ENCODE results near the gene TOR3A. TPM values are rescaled to one million over a fixed set of nuclear protein-coding genes. Genes with fewer than 3 reads are reported as not detected.

The TOR3A gene
- total RNA-seq, 1 donor from 2014 or later: 21.1 TPM

GRCh38 chr1:179058487-179059483, 23.1 kb upstream of the TOR3A start:
- peak overlapping the region; percentile 75 for H3K27ac Mint-ChIP-seq (ENCODE audit: unreplicated experiment)
- H3K9me3 Mint-ChIP-seq (ENCODE audit: unreplicated experiment): peaks cover 5% of the 10 kb centered on the region
- TF ChIP-seq CTCF (IDR thresholded peaks at IDR 0.05): no peak
- no peak for DNase-seq (ENCODE audit: extremely low spot score, unreplicated experiment)
- peaks cover 36% of the 10 kb centered on the region for H3K36me3 Mint-ChIP-seq (ENCODE audit: unreplicated experiment)
- no peaks in the 10 kb centered on the region for H3K27me3 Mint-ChIP-seq (ENCODE audit: unreplicated experiment)
- H3K4me1 Mint-ChIP-seq (ENCODE audit: unreplicated experiment): peaks cover 14% of the 10 kb centered on the region
- no peak overlapping the region for H3K4me3 Mint-ChIP-seq (ENCODE audit: unreplicated experiment)

GRCh38 chr1:179061360-179062282, 20.2 kb upstream of the TOR3A start:
- DNase-seq (ENCODE audit: extremely low spot score, unreplicated experiment): no peak
- H3K27me3 Mint-ChIP-seq (ENCODE audit: unreplicated experiment): no peaks in the 10 kb centered on the region
- H3K27ac Mint-ChIP-seq (ENCODE audit: unreplicated experiment): peak overlapping the region; percentile 23
- H3K9me3 Mint-ChIP-seq (ENCODE audit: unreplicated experiment): peaks cover 3% of the 10 kb centered on the region
- no peak for TF ChIP-seq CTCF (IDR thresholded peaks at IDR 0.05)
- no peak overlapping the region for H3K4me3 Mint-ChIP-seq (ENCODE audit: unreplicated experiment)
- peaks cover 14% of the 10 kb centered on the region for H3K4me1 Mint-ChIP-seq (ENCODE audit: unreplicated experiment)
- peaks cover 27% of the 10 kb centered on the region for H3K36me3 Mint-ChIP-seq (ENCODE audit: unreplicated experiment)

- DNase-seq (ENCODE audit: extremely low spot score, unreplicated experiment): no peak
- no peak for TF ChIP-seq CTCF (IDR thresholded peaks at IDR 0.05)
- Mint-ChIP-seq H3K27ac (ENCODE audit: unreplicated experiment) (no peak overlapping the region), H3K36me3 (ENCODE audit: unreplicated experiment) (peaks cover 22% of the 10 kb centered on the region), H3K4me3 (ENCODE audit: unreplicated experiment) (no peak overlapping the region), H3K9me3 (ENCODE audit: unreplicated experiment) (no peaks in the 10 kb centered on the region), H3K27me3 (ENCODE audit: unreplicated experiment) (no peaks in the 10 kb centered on the region), H3K4me1 (ENCODE audit: unreplicated experiment) (no peaks in the 10 kb centered on the region)
These were observed 15.4 kb upstream of the TOR3A start for GRCh38 chr1:179066471-179066870.

- no peak overlapping the region for H3K4me3 Mint-ChIP-seq (ENCODE audit: unreplicated experiment)
- no peaks in the 10 kb centered on the region for H3K9me3 Mint-ChIP-seq (ENCODE audit: unreplicated experiment)
- no peak overlapping the region for H3K27ac Mint-ChIP-seq (ENCODE audit: unreplicated experiment)
- no peak for DNase-seq (ENCODE audit: extremely low spot score, unreplicated experiment)
- H3K4me1 Mint-ChIP-seq (ENCODE audit: unreplicated experiment): peaks cover 15% of the 10 kb centered on the region
- TF ChIP-seq CTCF (IDR thresholded peaks at IDR 0.05): no peak
- H3K36me3 Mint-ChIP-seq (ENCODE audit: unreplicated experiment): peaks cover 3% of the 10 kb centered on the region
- no peaks in the 10 kb centered on the region for H3K27me3 Mint-ChIP-seq (ENCODE audit: unreplicated experiment)
These were observed 4.5 kb upstream of the TOR3A start for GRCh38 chr1:179077396-179077795.
